ENCODE measurements around the gene NPPC. TPM values are rescaled to one million over a fixed set of nuclear protein-coding genes. Genes with fewer than 3 reads are reported as not detected.

NPPC gene
- total RNA-seq, 2 donors from 2014 or later: 0.82 to 1.1 TPM

- no peak for DNase-seq (ENCODE audit: low spot score)
- H3K4me3 ChIP-seq: no peak overlapping the region
- H3K4me1 ChIP-seq: no peaks in the 10 kb centered on the region
- TF ChIP-seq CTCF (IDR thresholded peaks at IDR 0.05): no peak
- H3K27me3 ChIP-seq: no peaks in the 10 kb centered on the region
- no peak overlapping the region for H3K27ac ChIP-seq
- H3K9me3 ChIP-seq: no peaks in the 10 kb centered on the region
- no peaks in the 10 kb centered on the region for H3K36me3 ChIP-seq
These were observed 12.8 kb upstream of the NPPC start for GRCh38 chr2:231939022-231939421.

- DNase-seq (ENCODE audit: low spot score): peak; percentile 52
- Histone ChIP-seq H3K4me1 (no peaks in the 10 kb centered on the region), H3K36me3 (no peaks in the 10 kb centered on the region), H3K9me3 (no peaks in the 10 kb centered on the region), H3K4me3 (no peak overlapping the region), H3K27me3 (no peaks in the 10 kb centered on the region), H3K27ac (no peak overlapping the region)
- no peak for TF ChIP-seq CTCF (IDR thresholded peaks at IDR 0.05)
These were observed 10.9 kb upstream of the NPPC start for GRCh38 chr2:231937057-231937456.

- no peak for TF ChIP-seq CTCF (IDR thresholded peaks at IDR 0.05)
These were observed 10.3 kb upstream of the NPPC start for GRCh38 chr2:231936491-231936890.

GRCh38 chr2:231935815-231936214 is 9.6 kb upstream of the NPPC start:
- Histone ChIP-seq H3K27ac (no peak overlapping the region), H3K36me3 (no peaks in the 10 kb centered on the region), H3K4me3 (no peak overlapping the region), H3K27me3 (no peaks in the 10 kb centered on the region), H3K9me3 (no peaks in the 10 kb centered on the region), H3K4me1 (no peaks in the 10 kb centered on the region)
- no peak for TF ChIP-seq CTCF (IDR thresholded peaks at IDR 0.05)
- no peak for DNase-seq (ENCODE audit: low spot score)

More at GRCh38 chr2:231936491-231936890, 10.3 kb upstream of the NPPC start:
- no peaks in the 10 kb centered on the region for H3K36me3 ChIP-seq
- H3K9me3 ChIP-seq: no peaks in the 10 kb centered on the region
- H3K4me3 ChIP-seq: no peak overlapping the region
- H3K4me1 ChIP-seq: no peaks in the 10 kb centered on the region
- no peaks in the 10 kb centered on the region for H3K27me3 ChIP-seq
- DNase-seq (ENCODE audit: low spot score): no peak
- H3K27ac ChIP-seq: no peak overlapping the region

GRCh38 chr2:231935207-231935524 is 9.0 kb upstream of the NPPC start:
- no peak for TF ChIP-seq CTCF (IDR thresholded peaks at IDR 0.05)
- Histone ChIP-seq H3K27ac (no peak overlapping the region), H3K36me3 (no peaks in the 10 kb centered on the region), H3K4me1 (no peaks in the 10 kb centered on the region), H3K9me3 (no peaks in the 10 kb centered on the region), H3K4me3 (no peak overlapping the region), H3K27me3 (no peaks in the 10 kb centered on the region)
- peak; percentile 56 for DNase-seq (ENCODE audit: low spot score)

GRCh38 chr2:231934441-231935206 is 8.4 kb upstream of the NPPC start:
- no peak overlapping the region for H3K4me3 ChIP-seq
- no peak for TF ChIP-seq CTCF (IDR thresholded peaks at IDR 0.05)
- peak overlapping the region in 1 of 2 donors; percentile 10 for H3K27ac ChIP-seq
- no peaks in the 10 kb centered on the region for H3K9me3 ChIP-seq
- H3K36me3 ChIP-seq: no peaks in the 10 kb centered on the region
- peaks cover 0 to 4% of the 10 kb centered on the region in 2 donors for H3K4me1 ChIP-seq
- DNase-seq (ENCODE audit: low spot score): no peak
- no peaks in the 10 kb centered on the region for H3K27me3 ChIP-seq

Data from right atrium auricular region (tissue), 2 donors.